ENCODE data around the gene KCNAB1. TPM values are rescaled to one million over a fixed set of nuclear protein-coding genes. Genes with fewer than 3 reads are reported as not detected.
A peak's percentile ranks its signal among the peaks of the same experiment; 100 is the strongest.
"Not testable (repeated sequence)": the region's sequence is repeated elsewhere in the genome, so short reads cannot be mapped to it uniquely, and the experiment has no call there.

The KCNAB1 gene
- total RNA-seq, 2 donors from 2014 or later, result not detected

DNA sequence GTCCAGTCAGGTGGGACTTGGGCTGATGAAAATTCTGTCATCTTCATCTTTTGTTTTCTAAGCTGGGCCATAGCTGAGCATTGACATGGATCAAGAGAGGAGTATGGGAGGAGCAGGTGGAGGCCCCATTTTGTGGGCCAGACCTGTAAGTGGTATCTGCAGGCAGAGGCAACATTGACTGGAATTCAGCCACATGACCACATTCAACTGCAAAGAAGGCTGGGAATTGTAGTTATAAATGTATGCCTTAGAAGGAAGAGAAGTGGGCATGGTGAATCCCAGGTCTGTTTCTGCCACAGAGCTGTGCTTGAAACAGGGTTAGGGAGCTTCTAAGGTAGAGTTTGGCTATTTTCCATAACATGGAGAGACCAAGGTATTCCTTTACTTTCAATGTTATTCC is 11.4 kb downstream of the KCNAB1 start:
- ATAC-seq (no peak), DNase-seq (ENCODE audit: low spot score in 2 of 2) (no peak)
- Mint-ChIP-seq H3K9me3 (no peaks in the 10 kb centered on the region), H3K36me3 (no peaks in the 10 kb centered on the region), H3K27ac (no peak overlapping the region)

- no peaks in the 10 kb centered on the region for H3K36me3 Mint-ChIP-seq
- ATAC-seq (no peak), DNase-seq (ENCODE audit: low spot score in 2 of 2) (no peak)
- H3K9me3 Mint-ChIP-seq, result no peaks in the 10 kb centered on the region
- no peak overlapping the region for H3K27ac Mint-ChIP-seq
Measured at GRCh38 chr3:156132313-156132712, 11.9 kb downstream of the KCNAB1 start.

DNA sequence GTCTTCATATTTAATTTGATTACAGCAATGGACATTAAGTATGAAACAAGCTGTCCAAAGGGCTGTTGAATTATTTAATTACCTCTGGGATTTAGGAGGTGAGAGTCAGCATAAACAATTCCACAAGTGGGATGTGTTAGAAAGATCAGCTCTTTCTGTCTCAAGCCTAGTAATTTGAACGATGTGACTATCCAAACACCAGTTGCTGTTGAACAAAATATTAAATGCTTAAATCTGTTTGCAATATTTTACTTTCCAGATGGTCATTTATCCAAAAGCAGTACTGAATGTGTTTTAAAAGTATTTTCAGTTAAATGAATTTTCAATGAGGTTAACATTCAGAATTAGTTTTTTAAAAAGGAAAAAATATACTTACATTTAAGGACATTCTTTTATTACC is 12.7 kb downstream of the KCNAB1 start:
- ATAC-seq (no peak), DNase-seq (ENCODE audit: low spot score in 2 of 2) (no peak)
- no peaks in the 10 kb centered on the region for H3K9me3 Mint-ChIP-seq
- H3K27ac Mint-ChIP-seq, result no peak overlapping the region
- no peaks in the 10 kb centered on the region for H3K36me3 Mint-ChIP-seq

GRCh38 chr3:156135921-156136638 is 15.7 kb downstream of the KCNAB1 start:
- Mint-ChIP-seq H3K27ac (no peak overlapping the region), H3K36me3 (no peaks in the 10 kb centered on the region), H3K9me3 (no peaks in the 10 kb centered on the region)
- no peak for DNase-seq (ENCODE audit: low spot score in 2 of 2)
- ATAC-seq, result peak; percentile 69 to 93

DNA sequence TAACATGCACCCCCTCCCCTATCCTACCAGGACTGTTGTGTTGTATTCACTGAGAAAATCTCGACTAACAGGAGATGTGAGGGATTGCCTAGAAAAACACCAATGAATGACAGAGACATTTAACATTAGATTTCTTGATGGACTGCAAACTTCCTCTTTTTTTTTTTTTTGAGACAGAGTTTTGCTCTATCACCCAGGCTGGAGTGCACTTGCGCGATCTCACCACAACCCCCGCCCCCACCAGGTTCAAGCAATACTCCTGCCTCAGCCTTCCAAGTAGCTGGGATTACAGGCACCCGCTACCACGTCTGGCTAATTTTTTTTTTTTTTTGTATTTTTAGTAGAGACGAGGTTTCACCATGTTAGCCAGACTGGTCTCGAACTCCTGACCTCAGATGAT is 17.0 kb downstream of the KCNAB1 start:
- not testable (repeated sequence) for DNase-seq (ENCODE audit: low spot score in 2 of 2); H3K36me3 Mint-ChIP-seq; ATAC-seq; H3K9me3 Mint-ChIP-seq; H3K27ac Mint-ChIP-seq

DNA sequence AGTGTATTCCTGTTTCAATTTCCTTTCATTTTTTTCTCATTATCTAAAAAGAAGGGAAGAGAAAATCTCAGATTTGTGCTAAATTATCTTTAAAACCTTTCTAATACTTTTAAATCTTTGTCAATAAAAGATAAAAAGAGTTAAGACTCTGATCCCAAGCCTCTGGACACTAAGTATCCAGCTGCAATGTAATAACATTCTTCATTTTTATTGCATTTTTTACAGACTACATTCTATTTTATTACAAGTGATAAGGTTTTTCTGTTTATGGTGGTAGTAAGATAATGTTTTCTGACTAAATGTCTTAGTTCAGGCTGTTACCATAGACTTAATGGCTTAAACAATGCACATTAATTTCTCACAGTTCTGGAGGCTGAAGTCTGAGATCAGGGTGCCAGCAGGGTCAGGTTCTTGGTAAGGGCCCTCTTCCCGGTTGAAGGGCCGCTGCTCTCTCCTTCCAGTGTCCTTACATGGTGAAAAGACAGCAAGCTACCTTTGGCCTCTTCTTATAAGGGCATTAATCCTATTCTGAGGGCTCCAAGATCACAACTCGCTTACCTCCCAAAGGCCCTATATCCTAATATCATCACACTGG is 19.7 kb downstream of the KCNAB1 start:
- DNase-seq (ENCODE audit: low spot score in 2 of 2) (no peak), ATAC-seq (no peak)
- Mint-ChIP-seq H3K27ac (no peak overlapping the region), H3K36me3 (no peaks in the 10 kb centered on the region), H3K9me3 (no peaks in the 10 kb centered on the region)

DNA sequence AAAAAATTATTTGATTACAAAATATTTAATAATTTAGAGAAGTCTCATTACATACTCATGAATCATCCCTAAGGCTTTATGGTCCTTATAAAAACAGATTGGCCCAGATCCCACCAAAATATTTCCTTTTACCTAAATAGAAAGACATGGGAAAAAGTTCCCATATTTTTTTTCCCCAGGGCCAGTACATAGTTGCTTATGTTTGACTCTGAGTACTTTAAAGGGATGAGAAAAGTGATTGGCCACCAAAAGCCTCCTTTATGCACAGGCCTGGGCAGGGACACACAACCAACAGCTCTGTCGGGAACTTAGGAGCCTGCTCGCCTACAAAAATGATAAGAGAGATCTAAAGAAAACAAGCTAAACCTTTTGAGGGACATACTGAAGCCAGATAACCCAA is 22.3 kb downstream of the KCNAB1 start:
- no peak for ATAC-seq
- H3K9me3 Mint-ChIP-seq, result no peaks in the 10 kb centered on the region
- H3K27ac Mint-ChIP-seq, result no peak overlapping the region
- no peak for DNase-seq (ENCODE audit: low spot score in 2 of 2)
- no peaks in the 10 kb centered on the region for H3K36me3 Mint-ChIP-seq

DNA sequence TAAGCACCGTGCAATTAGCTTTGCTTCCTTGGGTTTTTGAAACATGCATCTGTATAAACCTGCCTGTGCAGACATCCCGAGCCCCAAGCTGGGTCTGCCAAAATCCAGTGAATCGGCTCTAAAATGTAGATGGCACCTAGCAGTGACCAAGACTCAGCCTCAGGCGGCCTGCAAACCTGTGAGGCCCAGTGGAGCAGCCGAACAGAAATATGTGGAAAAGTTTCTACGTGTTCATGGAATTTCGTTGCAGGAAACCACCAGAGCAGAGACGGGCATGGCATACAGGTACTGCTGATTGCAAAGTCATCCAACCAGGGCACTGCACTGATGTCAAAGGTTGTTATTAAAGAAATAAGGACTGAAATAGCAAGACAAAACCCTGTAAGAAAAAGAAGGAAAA is 22.8 kb downstream of the KCNAB1 start:
- ATAC-seq (no peak), DNase-seq (ENCODE audit: low spot score in 2 of 2) (no peak)
- Mint-ChIP-seq H3K27ac (no peak overlapping the region), H3K9me3 (no peaks in the 10 kb centered on the region), H3K36me3 (no peaks in the 10 kb centered on the region)

- Mint-ChIP-seq H3K27ac (no peak overlapping the region), H3K9me3 (no peaks in the 10 kb centered on the region)
- no peak for ATAC-seq
Measured at GRCh38 chr3:156144060-156144459, 23.7 kb downstream of the KCNAB1 start.

DNA sequence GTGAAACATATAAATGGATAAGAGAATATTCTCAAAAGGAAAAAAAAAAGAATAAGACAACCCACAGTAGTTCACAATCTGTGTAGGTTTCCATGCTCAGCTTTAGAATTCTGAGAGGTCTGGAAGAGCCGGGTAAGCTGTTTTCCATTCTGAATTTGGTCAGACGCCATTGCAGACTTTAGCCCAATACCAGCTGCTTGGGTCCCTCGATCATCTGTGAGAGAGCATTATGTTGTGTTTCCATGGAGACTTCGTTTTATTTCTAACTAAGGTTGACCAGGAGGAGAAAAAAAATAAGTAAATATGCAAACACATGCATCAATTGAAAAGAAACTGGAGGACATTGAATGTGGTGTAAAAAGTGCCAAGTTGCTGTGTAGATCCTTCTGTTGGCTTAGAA is 25.5 kb downstream of the KCNAB1 start:
- H3K36me3 Mint-ChIP-seq, result no peaks in the 10 kb centered on the region

More at GRCh38 chr3:156144060-156144459, 23.7 kb downstream of the KCNAB1 start:
- no peak for DNase-seq (ENCODE audit: low spot score in 2 of 2)
- no peaks in the 10 kb centered on the region for H3K36me3 Mint-ChIP-seq

DNA sequence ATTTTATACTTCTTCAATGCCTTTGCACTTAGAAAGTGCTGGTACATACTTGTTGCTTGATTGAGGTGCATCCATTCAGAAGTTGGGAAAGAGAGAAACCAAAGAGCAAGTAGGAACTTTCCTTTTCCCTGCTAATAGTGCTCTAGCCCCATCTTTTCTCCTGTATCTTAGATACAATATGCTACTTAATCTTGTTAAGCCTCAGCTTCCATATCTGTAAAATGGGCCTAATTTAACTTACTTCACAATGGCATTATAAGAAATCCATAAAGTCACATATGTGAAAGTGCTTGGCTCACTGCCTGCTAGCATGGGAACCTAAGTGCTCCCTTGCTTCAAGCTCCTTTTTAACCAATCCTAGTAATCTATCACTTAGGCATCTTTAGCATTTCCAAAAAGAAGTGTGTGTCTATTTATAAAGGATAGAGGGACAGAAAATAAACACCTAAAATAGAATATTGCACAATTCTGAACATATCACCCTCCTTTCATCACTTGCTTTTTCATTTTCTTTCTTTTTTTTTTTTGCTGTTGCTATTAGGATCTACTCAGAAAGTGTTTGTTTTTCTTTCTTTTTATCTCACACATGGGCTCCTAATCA is 28.1 kb downstream of the KCNAB1 start:
- ATAC-seq (no peak), DNase-seq (ENCODE audit: low spot score in 2 of 2) (no peak)
- Mint-ChIP-seq H3K27ac (no peak overlapping the region), H3K9me3 (no peaks in the 10 kb centered on the region), H3K36me3 (no peaks in the 10 kb centered on the region)

More for the DNA sequence above, 25.5 kb downstream of the KCNAB1 start:
- no peaks in the 10 kb centered on the region for H3K9me3 Mint-ChIP-seq
- ATAC-seq, result no peak
- H3K27ac Mint-ChIP-seq, result no peak overlapping the region
- no peak for DNase-seq (ENCODE audit: low spot score in 2 of 2)

- H3K36me3 Mint-ChIP-seq, result no peaks in the 10 kb centered on the region
- ATAC-seq, result no peak
- no peak overlapping the region for H3K27ac Mint-ChIP-seq
- DNase-seq (ENCODE audit: low spot score in 2 of 2), result no peak
- no peaks in the 10 kb centered on the region for H3K9me3 Mint-ChIP-seq
Measured at GRCh38 chr3:156148946-156149381, 28.6 kb downstream of the KCNAB1 start.

GRCh38 chr3:156149876-156150275 is 29.5 kb downstream of the KCNAB1 start:
- Mint-ChIP-seq H3K27ac (no peak overlapping the region), H3K9me3 (no peaks in the 10 kb centered on the region), H3K36me3 (no peaks in the 10 kb centered on the region)
- DNase-seq (ENCODE audit: low spot score in 2 of 2) (no peak), ATAC-seq (peak in 1 of 2 donors; percentile 38)

DNA sequence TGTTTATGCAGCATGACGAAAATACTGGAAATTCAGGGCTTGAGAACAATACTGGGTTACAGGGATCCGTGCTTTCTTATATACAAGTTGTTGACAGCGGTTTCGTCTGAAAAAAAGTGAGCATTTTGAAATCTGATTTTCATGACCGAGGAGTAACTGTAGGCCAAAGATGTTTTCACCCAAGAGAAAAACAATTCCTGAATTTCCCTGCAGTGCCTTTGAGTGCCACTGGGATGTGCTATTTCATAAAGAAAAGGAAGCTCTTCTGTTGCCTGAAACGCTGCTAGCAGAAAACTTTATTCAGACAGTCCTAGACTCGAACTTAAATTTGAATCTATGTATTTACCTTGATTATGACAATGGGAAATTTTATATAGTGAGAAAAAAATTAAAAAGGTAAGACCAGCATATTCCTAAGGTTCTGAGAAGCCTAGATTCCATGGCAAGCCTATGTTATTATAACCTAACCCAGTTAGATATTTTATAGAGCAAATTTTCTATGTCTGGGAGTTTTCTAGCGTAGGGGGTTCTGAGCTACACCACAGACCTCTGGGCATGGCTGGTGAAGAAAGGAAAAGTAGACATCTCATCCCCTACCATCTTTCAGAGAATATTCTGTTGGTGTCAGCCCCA is 30.2 kb downstream of the KCNAB1 start:
- peak; percentile 40 to 51 for ATAC-seq
- peak in 1 of 2 donors; percentile 18 for DNase-seq (ENCODE audit: low spot score in 2 of 2)
- Mint-ChIP-seq H3K27ac (no peak overlapping the region), H3K36me3 (no peaks in the 10 kb centered on the region), H3K9me3 (no peaks in the 10 kb centered on the region)

GRCh38 chr3:156151824-156152428 is 31.5 kb downstream of the KCNAB1 start:
- H3K9me3 Mint-ChIP-seq, result no peaks in the 10 kb centered on the region
- H3K36me3 Mint-ChIP-seq, result no peaks in the 10 kb centered on the region
- ATAC-seq (peak; percentile 59 to 73), DNase-seq (ENCODE audit: low spot score in 2 of 2) (peak in 1 of 2 donors; percentile 52)
- H3K27ac Mint-ChIP-seq, result no peak overlapping the region

- DNase-seq (ENCODE audit: low spot score in 2 of 2) (no peak), ATAC-seq (no peak)
- Mint-ChIP-seq H3K36me3 (no peaks in the 10 kb centered on the region), H3K9me3 (no peaks in the 10 kb centered on the region), H3K27ac (no peak overlapping the region)
Measured at GRCh38 chr3:156158656-156159295, 38.4 kb downstream of the KCNAB1 start.

All from activated naive CD4-positive, alpha-beta T cell treated with anti-CD3 and anti-CD28 coated beads, Interleukin-2, amount 50 U/mL, for 72 hours (primary cell).